Gastrocnemius medialis (tissue), 4 donors: ENCODE results near the gene PNMA1.

ENCODE experiments used
- CTCF ChIP-seq, 5 experiments: fragments of 450-650 bp in 3 of 5; fragments of 200-600 bp in 2 of 5; sonication (generic) in 2 of 5; IDR thresholded peaks in 4 of 5; conservative IDR thresholded peaks in 1 of 5; 1 replicate in 4 of 5; 2 replicates in 1 of 5; pipeline ENCODE4 v1.5.1; 2016 to 2019; ENCODE audit warnings: antibody characterized with exemption in 5 of 5, mild to moderate bottlenecking in 3 of 5, moderate library complexity in 3 of 5
- POLR2A ChIP-seq, 2 donors: fragments of 450-650 bp; IDR thresholded peaks; one replicate each; pipeline ENCODE4 v1.6.1; 2017; ENCODE audit warnings: antibody characterized with exemption in 2 of 2, mild to moderate bottlenecking in 2 of 2, moderate library complexity in 2 of 2

- TF ChIP-seq CTCF (IDR thresholded peaks at IDR 0.05 in 4 of 5, conservative IDR thresholded peaks at IDR 0.05 in 1 of 5) (no peak), POLR2A (IDR thresholded peaks at IDR 0.05) (no peak)
Observed at GRCh38 chr14:73684627-73685026, 29.6 kb downstream of the PNMA1 start.
